Measurements from ENCODE around the gene FBXO36.
A peak's percentile ranks its signal among the peaks of the same experiment; 100 is the strongest.

FBXO36 gene

GRCh38 chr2:230052299-230052698 lies 130.0 kb downstream of the FBXO36 start:
- no peak for TF ChIP-seq CTCF (IDR thresholded peaks at IDR 0.05; ENCODE audit: low read depth, low read length)
- no peak overlapping the region for H3K4me3 ChIP-seq (replicated peaks in 1 of 2; ENCODE audit: low read depth in 2 of 2, low read length in 2 of 2)
- DNase-seq (ENCODE audit: low read depth in 2 of 2), result peak; percentile 21 to 31

- no peak overlapping the region for H3K4me3 ChIP-seq (replicated peaks in 1 of 2; ENCODE audit: low read depth in 2 of 2, low read length in 2 of 2)
- peak; percentile 38 to 82 for DNase-seq (ENCODE audit: low read depth in 2 of 2)
- TF ChIP-seq CTCF (IDR thresholded peaks at IDR 0.05; ENCODE audit: low read depth, low read length), result no peak
Observed at GRCh38 chr2:230053753-230054478, 131.6 kb downstream of the FBXO36 start.

- TF ChIP-seq CTCF (IDR thresholded peaks at IDR 0.05; ENCODE audit: low read depth, low read length), result no peak
- H3K4me3 ChIP-seq (replicated peaks in 1 of 2; ENCODE audit: low read depth in 2 of 2, low read length in 2 of 2), result no peak overlapping the region
- no peak for DNase-seq (ENCODE audit: low read depth in 2 of 2)
Observed at GRCh38 chr2:230060672-230061293, 138.5 kb downstream of the FBXO36 start.

All from cardiac fibroblast (primary cell).